NCI-H2227 (cell line): ENCODE measurements around the gene MUC22.

Experiments
- DNase-seq: peaks from one replicate; lab custom pipeline; 2025; ENCODE audit not compliant: unreplicated experiment; lab: John Stamatoyannopoulos, UW

Gene MUC22

GRCh38 chr6:31075528-31075927 lies 65.3 kb downstream of the MUC22 start:
- DNase-seq, result no peak

DNA sequence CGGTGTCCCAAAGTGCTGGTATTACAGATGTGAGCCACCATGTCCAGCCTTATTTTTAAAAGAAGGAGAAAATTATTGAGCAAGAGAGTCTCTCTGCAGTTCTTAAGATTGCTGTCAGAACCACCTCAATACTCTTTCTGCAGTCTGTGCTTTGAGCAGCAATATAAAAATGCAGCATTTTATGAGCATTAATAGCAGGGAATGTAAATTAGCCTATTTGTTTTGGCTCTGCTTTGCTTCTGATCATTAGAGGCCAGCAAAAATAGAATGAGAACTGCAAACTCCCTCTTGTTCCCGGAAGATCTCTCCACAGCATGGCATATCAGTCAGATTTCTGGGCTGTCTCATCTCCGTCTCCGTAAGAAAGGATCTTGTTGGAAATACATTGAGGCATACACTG lies 66.3 kb downstream of the MUC22 start:
- DNase-seq, result no peak

DNA sequence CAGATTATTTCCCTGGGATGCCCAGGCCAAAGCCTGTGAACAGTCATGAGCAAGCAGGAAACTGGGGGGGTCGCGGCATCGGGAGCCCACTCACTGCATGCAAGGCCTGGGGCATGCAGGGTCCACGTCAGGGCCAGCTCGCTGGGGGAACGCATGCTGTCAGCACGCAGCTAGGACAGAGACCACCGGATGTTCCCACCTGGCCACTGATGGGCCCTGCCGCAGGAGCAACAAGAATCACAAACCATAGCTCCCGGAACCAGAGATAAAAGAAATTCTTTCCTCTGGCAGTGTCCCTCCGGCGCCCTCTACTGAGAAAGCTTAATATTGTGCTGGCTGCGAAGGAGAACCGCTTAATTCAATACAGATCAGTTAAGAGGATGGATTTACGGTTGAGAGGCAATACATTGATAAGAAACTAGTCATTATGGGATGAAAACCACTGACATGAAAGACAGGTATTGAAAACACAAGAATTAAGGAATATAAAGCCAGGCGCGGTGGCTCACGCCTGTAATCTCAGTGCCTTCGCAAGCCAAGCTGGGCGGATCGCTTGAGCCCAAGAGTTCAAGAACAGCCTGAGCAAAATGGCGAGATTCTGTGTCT lies 69.5 kb downstream of the MUC22 start:
- peak; percentile 84 for DNase-seq

- DNase-seq, result no peak
These were observed 71.6 kb downstream of the MUC22 start for GRCh38 chr6:31081872-31082271.

DNA sequence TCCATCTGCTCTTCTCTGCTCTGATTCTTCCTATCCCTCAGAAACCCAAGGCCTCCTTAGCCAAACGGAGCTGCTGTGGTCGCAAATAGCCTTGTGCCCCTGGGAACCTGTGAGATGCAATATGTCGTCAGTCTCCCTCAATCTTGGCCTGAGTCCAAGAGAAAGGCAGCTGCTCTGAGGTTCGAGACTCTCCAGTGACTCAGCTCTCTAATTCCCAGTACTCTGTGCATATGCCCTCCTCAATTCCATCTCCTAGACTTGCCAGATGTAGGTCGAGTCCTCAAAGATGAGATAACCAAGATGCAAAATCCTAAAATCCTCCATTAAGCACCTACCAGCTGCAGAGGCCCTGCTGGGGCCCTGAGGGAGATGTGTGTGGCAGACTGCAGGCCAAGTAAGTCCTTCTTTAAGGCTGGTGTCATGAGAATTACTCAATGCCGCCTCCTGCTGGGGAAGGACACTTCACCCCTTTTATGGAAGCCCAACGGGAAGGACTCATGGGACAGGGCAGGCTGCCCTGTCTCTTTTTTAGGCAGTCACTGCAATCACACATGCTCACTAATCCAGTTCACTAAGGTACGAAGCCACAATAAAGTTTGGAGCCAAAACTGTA lies 73.6 kb downstream of the MUC22 start:
- peak; percentile 46 for DNase-seq
